ENCODE results near the gene CNTNAP5.

Gene CNTNAP5

DNA sequence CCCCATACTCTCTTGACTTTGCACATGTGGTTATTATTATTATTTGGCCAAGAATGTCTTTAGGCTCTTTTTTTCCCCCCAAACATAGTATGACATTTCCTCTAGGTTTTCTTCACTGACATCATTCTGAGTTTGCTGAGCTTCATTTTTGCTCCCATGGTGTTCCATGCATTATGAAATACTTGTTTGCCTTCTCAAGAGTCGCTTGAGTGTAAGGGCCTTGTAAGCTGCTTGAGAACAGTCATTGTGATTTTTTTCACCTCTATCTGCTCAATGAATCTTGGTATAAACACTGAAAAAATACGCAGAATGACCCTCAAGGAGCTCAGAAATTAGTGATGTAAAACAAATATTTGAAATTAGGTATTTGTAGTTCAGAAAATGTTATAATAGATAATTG, 688.9 kb downstream of the CNTNAP5 start:
- no peak for FAIRE-seq

DNA sequence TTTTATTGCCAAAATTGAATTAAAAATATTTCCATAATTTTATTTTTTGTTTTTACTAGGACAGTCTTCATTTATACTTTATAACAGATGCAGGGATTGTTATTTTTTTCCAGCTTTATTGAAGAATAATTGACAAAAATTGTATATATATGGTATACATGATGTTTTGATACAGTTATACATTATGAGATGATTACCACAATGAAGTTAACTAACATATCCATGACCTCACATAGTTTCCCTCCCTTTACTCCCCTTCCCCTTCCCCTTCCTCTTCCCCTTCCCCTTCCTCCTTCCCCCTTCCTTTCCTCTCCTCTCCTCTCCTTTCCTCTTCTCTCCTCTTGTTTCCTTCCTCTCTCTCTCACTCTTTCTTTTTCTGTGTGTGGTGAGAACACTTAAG, 700.1 kb downstream of the CNTNAP5 start:
- FAIRE-seq = no peak

DNA sequence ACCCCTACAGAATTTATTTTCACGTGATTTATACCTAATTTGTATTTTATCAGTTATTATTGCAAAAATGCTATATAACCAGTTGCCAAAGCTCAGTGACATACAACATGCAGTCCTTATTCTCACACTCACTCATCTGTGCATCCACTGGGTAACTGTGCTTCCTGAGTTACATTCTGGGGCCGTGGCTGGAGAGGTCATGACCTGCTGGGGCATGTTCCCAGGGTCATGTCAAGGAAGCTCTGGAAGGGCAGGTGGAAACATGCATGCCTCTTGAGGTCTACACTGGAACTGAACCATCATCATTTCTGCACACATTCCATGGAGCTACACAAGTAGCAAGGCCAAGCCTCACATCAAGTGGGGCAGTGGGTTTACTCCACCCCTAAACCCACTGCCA, 715.5 kb downstream of the CNTNAP5 start:
- FAIRE-seq = no peak

DNA sequence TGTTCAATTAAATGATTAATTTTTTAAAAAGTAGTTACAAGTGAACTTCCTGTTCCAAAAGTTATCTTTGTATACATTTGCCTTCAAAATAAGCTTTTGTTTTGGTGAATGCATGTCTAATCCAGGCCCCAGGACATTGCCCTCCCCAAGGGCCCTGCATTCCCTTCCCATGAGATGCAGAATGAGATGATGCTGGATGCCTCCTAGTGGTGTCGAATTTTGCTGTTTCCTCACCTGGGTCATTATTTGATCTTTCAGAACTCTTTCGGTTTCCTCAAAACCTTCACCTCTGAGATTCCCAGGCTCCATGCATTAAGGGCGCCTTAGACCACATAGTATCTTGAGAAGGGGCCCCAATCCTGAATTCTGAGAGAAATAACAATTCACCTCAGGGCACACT, 728.8 kb downstream of the CNTNAP5 start:
- no peak for FAIRE-seq

DNA sequence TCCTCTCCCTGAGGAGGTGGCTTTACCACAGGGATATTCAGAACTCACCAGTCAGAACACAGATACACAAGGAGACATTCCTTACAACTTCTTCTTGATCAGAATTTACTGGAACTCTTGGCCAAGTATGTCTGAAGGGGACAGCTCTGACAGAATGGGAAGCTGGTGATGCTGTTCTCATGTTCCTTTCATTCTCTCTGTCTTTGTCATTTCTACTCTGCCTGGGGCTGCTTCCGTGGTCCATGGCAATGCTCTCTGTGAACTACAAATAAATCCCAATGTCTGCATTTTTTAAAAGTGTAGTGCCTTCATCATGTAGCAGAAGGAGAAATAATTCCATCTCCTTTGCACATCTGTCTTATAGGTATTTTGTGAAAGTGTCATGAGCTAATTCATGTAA, 730.3 kb downstream of the CNTNAP5 start:
- FAIRE-seq = no peak

DNA sequence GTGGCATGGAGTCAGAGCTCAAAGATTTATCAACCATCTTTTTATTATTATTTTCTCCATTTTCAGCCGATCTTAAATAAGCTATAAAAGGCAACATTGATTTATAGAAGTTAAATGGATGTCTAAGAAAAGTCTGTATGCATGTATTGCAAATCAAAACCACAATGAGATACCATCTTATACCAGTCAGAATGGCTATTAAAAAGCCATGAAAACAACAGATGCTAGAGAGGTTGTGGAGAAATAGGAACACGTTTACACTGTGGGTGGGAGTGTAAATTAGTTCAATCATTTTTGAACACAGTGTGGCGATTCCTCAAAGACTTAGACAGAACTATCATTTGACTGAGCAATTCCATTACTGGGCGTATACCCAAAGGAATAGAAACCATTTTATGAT, 731.0 kb downstream of the CNTNAP5 start:
- no peak for FAIRE-seq

DNA sequence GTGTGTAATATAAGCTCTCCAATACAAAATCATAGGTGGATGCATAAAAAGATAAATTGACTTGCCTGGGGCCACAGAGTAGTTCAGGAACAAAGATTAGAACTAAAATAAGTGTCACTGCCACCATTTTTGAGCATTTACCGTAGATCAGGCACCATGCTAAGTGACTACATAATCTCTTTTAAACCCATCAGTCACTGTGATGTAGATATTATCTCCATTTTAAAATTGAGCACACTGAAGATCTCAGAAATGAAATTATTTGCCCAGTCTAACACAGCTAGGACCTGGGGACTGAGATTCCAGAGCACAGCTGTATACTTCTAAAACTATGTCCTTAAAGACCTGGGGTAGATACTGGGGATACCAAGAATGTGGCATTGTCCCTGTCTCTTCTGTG, 737.3 kb downstream of the CNTNAP5 start:
- no peak for FAIRE-seq

DNA sequence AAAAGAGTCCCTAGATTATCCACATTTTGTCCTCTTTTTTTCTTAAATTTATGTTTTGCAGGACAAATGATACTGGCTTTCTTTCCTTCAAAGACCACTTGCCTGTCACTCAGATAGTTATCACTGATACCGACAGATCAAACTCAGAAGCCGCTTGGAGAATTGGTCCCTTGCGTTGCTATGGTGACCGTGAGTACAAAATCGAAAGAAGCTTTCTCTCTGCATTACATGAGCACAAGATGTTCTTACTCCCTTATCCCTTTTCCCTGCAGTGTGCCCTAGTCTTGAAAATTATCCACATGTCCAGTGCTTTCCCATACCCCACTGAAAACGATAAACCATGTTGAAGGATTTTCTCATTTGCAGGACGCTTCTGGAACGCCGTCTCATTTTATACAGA, 738.5 kb downstream of the CNTNAP5 start:
- FAIRE-seq = no peak

DNA sequence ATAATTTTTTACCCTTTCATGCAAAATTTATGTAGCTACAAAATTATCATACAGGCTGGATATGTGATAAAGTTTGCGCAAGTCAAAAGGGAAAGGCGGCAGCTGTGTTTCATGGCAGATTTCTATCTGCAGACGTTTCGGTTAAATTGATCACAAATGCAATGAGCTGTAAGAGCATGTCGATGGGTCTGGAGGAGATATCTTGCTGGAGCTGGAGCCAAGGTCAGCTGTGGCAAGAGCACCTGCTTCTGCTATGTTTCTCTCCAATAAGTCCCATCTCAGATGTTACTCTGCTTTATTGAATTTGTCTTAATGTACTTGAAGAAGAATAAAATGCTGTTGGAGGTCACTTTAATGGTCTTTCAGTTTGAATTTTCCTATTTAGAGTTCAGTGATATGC, 749.7 kb downstream of the CNTNAP5 start:
- no peak for FAIRE-seq

DNA sequence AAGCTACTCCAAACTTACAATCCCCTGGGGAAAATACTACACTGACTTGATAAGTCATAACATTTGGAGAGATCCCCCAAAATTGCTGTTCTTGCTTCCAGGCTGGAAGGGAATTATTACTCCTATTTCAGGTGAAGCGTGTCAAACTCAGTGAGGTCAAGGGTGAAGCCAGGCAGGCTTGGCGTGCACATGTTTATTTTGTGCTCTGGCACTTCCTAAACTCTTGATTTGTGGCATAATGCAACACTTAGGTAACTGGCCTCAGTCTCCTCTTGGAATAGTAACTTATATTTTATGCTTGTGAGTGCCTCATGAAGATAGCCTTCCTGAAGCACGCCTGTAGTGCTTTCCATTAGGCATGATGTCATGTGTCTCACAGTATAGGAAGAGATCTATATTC, 751.2 kb downstream of the CNTNAP5 start:
- FAIRE-seq = no peak

DNA sequence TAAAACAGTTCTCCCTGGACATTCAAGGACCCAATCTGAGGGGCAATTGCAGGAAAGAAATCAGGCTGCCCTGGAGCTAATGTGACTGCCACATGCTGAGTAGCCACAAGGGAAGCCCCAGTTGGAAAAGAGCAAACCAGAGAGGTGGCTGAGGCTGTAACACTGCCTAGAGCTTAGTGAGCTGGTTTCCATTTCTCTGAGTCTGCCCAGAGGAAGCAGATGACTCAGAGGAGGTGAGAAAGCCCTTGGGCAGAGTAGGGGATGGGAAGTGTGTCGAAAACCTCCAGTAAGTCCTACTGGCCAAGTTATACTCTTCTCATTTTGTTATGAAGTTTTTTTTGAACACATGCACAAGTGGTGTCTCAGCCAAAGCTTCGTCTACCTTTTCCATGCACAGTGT, 753.0 kb downstream of the CNTNAP5 start:
- FAIRE-seq = no peak

DNA sequence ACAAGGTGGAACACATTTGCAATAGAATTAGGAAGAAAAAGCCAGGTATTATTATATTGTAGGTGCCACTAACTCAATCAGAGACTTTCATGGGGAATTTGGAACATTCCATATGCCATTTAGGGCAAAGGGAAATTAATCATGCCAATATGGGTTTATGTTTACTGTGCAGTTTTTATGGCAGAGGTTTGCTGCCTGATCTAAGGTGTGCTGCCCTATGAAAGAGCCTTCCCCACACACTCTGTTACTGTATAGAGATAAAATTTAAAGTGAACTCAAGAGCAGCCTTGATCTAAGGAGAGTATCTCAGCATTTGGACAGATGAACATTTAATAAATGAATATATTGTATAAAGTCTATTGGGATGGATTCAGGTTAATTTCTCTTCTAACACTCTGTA, 771.6 kb downstream of the CNTNAP5 start:
- no peak for FAIRE-seq

DNA sequence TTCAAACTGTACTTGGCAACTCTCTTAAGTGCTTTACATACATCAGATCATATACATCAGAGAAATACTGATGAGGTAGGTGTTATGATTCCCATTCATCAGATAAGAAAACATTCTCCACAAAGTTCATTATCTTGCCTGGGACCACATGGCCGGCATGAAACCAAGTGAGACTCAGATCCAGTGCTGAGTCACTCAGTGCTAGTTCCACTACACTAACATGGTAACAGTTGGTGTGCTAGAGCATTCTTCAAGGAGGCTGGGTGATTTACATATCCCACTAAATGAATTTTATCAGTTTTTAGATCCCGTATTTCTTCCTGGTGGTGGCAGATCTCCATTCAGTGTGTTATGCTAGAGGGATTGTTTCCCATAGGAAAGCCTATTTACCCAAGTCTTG, 772.0 kb downstream of the CNTNAP5 start:
- no peak for FAIRE-seq

DNA sequence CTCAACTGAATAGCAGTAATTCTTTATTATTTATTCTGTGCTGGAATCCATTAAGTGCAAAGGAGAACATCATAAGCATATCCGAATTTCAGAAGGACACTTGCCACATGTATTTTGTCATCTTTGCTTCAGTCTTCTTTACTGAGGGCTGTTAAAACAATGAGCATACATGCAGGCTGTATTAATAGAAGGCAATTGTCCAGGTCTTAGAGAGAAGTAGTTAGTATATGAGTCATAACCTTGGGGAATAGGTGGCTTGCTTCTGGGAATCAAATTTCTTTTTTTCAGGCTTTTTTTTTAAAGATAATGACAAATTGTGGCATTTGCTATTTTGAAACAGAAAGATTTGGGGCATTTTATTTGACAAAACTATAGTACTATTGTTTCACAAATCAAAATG, 773.5 kb downstream of the CNTNAP5 start:
- no peak for FAIRE-seq

DNA sequence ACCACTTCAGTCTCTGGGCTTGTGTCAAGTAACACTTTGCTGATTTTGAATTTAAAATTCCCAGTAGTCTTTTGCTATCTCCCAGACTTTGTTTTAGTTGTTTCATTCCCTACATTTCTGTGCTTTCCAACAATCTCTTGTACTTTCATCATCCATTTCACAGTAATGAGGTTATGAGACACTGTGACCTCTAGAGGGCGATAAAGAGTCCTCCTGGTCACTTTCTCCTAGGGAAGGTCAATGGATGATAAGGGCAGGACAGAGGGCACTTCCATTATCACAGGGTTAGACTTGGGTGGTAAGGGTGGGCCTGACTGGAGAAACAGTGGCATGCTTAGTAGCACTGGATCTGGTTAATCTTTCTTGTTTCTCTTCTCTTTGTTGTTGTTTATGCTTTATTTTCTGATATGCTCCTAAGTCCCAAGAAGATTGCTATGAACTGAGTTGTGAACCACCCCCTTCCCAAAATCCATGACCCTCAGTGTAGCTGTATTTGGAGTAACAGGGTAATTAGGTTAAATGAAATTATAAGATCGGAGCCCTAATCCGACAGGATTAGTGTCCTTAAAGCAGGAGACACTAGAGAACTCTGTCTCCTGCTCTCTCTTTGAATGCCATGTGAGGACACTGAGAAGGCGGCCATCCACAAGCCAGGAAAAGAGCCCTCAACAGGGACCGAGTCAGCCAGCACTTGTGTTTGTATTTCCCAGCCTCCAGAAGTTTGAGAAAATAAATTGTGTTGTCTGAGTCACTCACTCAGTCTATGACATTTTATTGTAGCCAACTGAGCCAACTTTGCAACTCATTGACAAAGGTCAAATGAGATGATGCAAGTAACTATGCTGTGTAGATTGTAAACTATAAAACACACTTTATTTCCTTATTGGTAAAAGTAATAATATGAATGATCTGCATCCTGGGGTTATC, 779.2 kb downstream of the CNTNAP5 start:
- no peak for FAIRE-seq

DNA sequence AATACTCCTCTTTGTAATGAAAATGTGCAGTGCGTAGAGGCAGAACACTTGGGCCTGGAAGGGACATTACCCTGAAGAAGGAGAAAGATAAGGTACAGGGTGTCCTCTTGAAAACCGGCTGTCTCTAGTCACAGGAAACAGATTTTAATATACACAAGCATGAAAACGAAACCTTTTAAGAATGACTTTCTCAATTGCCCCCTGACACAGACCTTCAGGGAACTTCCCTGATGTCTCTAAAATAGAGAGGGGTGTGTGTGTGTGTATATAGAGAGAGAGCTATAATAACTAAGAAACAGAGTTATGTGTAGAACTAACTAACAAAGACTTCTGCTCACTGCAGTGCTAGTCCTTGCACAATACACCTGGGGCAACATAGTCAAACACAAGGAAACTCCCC, 780.0 kb downstream of the CNTNAP5 start:
- no peak for FAIRE-seq

DNA sequence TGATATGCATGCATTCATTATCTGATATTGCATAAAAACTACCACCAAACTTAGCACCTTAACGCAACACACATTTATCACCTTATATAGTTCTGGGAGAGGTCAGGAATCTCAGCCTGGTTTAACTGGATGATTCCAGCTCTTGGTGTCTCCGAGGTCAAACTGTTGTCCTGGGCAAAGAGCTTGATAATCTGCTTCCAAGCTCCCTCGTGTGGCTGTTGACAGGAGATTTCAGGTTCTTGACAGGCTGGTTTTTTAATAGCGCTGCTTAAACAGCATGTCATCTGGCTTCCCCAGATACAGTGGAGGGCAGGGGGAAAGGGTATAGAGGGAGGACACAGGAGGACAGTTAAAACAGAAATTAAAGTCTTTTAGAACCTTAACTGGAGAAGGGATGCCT, 785.0 kb downstream of the CNTNAP5 start:
- FAIRE-seq = no peak

DNA sequence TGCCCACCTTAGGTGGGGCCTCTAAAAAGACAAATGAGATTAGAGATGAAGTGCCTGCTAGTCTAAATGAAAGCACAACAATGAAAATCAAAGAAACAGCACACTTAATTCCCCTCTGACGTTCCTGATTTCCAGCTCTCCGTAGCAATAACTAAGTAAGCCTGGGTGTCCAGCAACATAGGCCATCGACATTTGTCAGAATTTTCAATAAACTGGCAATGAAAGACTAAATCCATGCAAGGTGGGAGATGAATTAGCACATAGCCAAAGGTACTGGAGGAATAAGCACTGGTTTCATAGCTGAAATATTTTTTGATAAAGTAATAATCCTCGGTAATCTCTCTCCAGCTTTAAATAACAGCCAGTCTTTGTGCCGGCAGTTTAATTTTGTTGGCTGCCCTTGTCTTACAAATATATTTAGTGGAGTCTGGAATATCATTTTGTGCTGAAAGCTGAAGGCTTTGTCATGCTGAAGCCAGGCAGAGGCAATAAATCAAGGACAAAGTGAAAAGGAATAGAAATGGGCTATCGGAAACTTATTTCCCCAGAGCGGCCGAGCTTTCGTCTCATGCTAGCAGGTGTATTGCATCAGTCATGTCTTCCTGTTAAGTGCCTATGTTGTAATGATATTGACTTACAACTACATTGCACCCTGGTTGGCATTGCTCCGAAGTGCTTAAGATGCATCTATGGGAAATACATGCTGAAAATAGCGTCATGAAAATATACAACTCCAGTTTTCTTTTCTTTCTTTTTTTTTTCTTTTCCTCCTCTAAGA, 790.1 kb downstream of the CNTNAP5 start:
- FAIRE-seq = no peak

DNA sequence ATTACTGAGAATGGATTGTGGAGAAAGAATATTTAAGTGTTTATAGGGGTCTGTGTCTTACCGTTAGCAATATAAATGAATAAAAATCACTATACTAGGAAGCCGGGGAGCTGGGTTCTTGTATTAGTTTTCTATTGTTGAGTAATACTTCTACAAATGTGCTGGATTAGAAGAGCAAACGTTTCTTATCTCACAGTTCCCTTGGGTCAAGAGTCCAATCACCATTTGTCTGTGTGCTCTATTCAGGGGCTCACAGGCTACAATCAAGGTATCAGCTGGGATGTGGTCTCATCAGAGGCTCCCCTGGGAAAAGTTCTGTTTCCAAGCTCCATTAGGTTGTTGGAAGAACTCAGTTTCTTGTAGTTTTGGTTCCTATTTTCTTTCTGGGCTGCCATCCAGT, 790.9 kb downstream of the CNTNAP5 start:
- FAIRE-seq = no peak

DNA sequence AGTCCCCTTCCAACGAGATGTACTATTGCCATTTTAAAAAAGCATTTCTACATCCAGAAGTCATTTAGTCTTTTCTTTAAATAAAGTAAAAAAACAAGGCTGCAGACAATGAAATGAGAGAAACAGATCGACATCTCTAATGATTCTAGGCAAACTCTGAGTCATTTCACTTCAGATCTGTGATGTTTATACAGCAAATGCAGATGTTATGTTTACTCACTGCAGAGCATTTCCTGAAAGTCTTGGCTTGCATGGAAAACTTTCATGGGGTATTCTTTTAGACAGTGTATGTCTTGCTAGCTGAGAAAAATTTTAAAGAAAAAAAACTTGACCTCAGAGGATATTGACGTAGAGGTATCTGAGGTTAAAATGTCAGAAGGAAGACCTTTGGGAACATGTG, 797.4 kb downstream of the CNTNAP5 start:
- FAIRE-seq = no peak

DNA sequence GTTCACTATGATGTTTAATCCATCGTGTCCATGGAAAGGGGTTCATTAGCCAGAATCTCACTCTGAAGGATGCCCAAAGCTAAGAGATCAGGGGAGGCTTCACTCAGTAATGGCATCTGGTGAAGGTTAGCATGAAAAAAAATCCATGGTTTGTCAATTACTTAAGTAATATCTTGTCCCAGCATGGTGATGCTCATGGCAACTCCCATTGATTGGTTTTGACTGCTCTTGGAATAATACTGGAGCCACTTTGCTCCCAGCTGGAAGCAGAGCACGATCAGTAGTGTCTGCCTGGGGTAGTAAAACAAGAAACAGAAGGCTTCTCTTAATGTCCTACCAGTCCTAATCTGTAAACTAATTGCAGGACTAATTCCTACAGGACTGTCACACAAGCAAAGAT, 799.4 kb downstream of the CNTNAP5 start:
- no peak for FAIRE-seq

DNA sequence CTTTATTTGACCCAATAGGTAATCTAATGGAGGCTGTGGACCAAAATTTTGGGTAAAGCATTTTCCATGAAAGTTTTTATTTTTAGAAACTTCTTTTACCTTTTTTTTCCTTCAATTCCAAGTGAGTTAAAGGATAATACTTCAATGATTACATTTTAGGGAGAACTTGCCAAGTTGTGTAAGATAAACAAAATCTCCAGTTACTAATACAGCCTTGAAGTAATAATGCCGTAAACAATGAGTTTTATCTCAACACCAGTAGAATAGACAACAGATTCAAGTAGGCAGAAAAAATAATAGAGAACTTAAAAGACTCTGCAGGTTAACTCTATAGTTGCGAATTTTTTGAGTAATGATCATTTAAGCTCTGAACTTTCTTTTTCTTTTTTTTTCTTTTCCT, 807.4 kb downstream of the CNTNAP5 start:
- FAIRE-seq = no peak

DNA sequence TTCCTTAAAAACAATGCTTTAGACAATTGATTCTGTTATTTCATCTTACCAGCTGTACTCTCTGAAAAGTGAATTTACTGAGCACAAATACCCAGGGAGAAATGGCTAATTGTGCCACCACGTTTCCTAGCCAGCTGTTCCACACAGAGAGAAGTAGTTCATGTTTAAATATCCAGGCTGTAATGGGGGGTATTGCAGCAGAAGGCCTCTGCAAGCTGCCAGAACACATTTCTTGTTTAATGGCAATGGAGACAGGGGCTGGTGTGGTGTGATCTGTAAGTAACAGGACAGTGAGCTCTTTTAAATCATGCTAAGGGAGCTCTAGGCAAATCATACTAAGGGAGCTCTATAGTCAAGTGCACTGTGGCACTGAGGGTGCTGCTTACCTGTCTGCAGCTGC, 809.2 kb downstream of the CNTNAP5 start:
- no peak for FAIRE-seq

DNA sequence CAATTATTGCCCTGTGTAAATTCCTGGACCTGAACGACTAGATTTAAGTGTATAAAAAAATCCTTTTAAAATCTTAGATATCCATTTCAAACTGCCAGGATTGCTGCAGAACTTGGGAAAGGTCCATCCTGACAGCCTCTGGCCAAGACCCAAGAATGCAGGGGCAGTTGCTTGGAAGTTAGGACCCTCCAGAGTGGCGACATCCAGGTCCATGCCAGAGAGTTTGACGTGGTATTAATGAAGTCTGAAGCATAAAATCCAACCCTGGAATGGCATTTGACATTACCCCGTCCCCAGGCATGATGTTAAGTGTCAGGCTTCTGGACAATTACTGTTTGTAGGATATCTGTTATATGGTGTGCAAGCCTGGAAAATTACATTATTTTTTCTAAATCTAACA, 810.2 kb downstream of the CNTNAP5 start:
- FAIRE-seq = no peak
